Putamen (tissue), 1 donor: ENCODE data around the gene CDS2.
A peak's percentile ranks its signal among the peaks of the same experiment; 100 is the strongest.

Source experiments
- DNase-seq: peaks from one replicate; pipeline ENCODE4 v3.0.0-alpha.2; 2016; ENCODE audit warnings: low spot score

Gene CDS2

DNA sequence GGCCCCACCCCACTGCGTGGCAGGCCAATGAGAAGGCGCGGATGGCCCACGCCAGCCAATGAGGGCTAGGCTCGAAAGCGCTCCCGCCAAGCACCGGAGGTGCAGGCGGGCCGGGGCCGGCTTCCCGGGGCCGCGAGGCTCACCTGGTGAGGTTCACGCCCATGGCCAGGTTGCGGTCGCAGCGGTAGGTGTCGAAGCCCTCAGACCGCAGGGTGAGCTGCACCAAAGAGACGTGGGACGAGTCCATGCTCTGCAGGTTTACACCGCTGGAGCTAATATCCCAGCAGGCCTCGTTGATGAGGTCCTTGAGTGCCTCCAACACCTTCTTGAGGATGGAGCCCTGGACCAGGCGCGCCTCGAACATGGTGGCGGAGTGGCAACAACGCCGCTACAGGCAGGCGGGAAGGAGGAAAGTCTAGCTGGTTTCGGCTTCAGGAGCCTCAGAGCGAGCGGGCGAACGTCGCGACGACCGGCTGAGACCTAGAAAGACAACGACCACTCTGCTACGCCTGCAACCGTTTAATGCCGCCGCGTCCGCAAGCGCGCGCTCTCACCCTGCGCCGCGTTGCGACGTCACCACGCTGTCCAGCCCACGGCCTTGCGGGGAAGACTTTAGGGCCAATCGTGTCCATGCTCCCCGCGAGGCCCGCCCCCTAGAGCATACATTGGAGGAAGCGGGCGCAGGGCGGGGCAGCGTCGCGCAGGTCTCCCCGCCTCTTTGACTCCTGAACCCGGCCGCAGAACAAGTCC lies 7.2 kb upstream of the CDS2 start, which contains the start of gene PCNA:
Gene PCNA (minus strand): TSS at position 524 of the 750 bp plus-strand sequence. CDS start 160 bp downstream, at position 364.
- DNase-seq = peak; percentile 98

DNA sequence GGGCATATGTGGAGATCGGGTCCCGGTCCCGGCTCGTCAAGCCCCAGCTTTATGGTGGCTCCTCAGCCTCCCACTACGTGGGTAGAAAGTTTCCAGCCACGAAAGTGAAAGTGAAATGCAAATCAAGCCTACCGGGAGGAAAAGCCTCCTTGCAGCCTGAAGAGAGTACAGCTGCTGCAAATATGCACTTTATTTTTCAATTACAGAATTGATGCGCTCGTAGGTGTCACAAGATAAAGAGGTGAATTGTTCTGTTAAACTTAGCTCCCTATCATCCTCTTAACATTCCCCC lies 6.7 kb upstream of the CDS2 start:
- DNase-seq = no peak

DNA sequence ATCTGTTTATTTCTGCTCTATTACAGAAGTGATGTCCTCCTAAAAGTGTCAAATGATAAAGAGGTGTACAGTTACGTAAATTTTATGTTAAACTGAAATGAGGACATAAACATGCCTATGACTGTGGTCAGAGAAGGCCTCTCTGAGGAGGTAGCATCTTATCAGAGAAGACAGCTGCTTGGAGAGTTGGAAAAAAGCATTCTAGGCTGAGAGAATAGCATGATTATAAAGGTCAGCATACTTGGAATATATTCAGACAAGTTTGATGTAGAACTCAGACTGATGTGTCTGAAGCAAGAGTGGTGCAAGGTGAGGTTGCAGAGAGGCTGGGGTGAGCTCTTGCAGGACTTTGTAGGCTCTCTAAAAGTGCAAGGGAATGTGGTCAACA lies 3.9 kb upstream of the CDS2 start:
- no peak for DNase-seq

DNA sequence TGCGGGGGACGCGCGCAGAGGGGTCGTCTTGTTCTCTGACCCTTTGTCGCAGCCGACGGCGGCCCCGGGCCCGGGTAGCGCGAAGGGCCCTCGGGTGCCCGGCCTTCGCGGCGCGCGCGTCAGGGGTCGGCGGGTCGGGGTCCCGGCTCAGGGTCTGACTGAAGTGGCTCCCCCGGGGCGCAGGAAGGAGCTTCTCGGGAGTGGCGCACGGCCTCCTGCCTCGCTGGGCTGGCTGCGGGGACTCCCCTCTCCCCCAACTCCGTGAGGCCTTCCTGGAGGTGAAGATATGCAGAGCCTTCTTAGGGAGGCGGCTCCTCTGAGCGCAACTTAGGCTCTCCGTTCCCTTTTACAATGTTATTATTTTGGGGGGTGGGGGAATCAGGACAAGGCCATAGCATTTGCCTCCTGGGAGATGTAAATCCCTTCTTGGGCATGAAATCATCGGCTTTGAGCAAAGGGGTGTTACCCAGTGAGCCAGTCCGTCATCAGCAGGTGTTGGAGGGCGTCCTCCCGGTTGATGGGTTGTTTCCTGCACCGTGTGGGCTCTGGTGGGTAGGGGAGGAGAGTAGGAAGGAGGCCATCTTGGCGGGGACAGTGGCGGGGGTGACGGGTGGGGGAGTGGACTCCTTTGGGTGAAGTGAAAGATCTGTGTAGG lies 523 bp downstream of the CDS2 start:
- peak; percentile 50 for DNase-seq

DNA sequence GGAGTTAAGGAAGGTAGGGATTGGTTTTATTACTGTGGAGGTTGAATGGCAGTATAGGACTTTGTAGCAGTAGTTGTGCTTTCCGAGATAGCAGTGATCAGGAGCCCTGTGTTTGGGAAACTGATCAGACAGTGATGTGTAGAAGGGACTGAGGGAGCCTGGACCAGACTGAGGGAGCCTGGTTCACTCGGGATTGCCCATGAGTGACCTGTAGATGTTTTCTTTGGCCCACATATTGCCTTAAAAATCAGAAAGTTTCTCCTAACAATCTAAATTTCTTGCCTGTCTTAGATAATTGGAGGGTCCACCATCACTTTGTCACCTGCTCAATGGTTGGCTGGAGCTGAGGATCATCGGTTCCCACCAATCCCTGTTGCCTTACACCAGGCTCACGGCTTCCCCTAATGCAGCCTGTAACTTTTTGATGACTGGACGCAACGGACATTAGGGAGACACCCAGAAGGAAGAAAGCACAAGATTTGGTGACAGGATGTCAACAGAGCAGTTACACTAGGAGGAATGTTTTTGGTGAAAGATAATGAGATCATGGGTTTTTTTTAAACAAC lies 1.1 kb downstream of the CDS2 start:
- DNase-seq = no peak

DNA sequence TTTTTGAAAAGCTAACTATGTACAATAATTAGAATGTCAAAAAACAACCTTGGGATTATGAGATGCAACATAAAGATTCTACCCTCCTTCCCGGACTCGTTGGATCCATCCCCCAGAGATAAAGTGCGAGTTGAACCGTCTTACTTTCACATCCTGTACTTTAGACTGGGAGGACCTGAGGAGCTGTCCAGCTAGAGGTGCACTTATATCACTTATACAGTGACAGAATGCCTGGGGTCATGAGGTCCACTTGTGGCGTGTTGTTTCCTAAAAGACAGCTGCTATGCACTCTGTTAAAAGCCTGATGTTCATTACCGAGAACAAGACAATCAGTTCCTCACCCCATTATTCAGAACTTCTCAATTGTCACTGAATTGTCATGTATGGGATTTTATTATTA lies 2.1 kb downstream of the CDS2 start:
- no peak for DNase-seq

DNA sequence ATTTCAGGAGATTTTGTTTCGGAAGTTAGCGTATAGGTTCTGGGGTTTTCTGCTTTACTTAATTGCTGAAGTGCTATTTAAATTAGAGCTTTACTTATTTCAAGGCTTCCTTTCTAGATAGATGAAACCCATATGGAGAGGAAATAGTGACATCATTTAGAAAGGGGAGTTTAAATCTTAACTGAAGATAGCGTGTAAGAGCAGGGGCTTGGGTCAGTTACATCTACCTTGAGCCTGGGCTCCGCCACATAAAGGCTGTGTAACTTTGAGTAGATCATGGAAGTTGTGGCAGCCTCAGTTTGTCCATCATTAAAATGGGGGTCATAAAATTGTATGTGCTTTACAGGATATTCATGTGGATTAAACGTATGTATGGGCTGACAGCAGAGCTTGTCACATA lies 4.7 kb downstream of the CDS2 start:
- no peak for DNase-seq

DNA sequence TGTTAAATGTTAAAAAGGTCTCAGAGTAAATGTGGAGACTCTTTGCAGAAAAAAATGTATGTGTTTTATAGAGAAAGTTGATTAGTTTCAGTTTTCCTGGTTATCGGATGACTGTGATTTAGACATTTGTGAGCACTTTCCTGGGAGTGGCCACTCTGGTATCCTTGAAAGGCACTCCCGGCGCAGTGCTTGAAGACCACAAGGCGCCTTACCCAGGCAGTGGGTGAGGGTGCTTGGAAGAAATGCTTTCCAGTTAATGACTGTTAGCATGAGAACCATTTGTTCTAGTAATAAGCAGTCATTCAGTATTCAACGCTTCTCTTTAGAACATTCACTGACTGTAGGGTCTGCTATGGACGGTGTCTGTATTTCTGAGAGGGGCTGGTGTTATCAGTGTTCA lies 7.2 kb downstream of the CDS2 start:
- no peak for DNase-seq

DNA sequence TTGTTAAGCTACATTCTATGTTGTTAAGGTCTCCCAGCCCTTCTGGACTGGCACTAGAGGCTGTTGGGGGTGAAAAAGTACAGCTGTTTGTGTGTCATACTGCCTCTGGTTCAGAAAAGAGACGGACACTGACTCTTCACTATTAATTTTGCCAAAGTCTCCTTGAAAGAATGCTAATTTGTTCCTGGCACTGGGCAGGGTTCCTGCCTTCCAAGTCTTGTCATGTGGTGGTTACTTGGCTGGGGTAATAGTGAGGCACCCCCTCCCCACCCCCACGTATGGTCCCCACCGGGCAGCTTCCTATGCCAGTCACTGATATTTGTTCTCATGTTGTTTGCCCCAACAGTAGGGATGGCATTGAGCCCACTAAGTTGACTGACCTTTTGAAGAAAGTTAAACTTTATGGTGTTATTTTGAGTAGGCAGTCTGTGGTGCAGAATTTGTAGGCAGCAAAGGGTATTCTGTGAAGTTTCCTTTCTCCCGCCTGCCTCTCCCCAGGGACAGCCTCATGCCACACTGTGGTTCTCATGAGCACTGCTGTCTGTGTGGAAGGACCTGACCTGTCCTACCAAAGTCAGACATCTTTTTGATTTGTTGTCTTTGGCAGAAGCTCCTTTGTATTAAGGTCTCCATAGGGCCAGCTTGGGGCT lies 8.7 kb downstream of the CDS2 start:
- DNase-seq = peak; percentile 76

DNA sequence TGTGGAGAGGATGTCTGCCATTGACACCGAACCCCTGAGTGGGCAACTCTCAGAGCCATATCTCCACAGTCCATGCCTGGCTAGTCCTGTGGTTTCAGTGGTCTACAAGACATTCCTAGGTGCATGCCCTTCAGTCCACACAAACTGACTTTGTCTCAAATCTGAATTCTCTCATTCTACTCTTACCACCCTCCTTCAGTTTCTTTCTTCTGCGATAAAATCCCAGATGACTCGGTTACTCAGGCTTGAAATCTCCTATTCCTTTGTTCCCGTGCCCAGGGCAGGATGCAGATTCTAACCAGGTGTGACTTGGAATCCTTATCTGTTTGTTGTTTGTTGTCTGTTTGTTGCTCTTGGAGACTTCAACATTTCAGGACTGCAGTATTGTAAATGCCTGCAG lies 9.3 kb downstream of the CDS2 start:
- DNase-seq = no peak

DNA sequence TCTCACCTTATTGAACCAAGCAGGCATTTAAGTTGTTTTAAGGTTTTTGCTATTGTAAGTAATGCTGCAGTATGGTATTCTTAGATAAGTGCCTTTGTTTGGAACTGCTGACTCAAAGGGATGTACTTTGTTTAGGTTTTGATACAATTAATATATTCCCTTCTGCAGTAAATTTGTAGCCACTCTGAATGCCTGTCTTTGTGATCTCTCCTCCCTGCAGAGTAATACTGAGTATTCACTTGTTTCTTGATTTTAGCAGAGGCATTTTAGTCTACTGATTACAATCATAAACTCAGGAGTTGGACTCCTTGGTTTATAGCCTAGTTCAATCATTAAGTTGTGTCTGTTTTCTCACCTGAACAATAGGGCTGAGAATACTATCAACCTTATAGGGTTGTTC lies 13.4 kb downstream of the CDS2 start:
- no peak for DNase-seq

DNA sequence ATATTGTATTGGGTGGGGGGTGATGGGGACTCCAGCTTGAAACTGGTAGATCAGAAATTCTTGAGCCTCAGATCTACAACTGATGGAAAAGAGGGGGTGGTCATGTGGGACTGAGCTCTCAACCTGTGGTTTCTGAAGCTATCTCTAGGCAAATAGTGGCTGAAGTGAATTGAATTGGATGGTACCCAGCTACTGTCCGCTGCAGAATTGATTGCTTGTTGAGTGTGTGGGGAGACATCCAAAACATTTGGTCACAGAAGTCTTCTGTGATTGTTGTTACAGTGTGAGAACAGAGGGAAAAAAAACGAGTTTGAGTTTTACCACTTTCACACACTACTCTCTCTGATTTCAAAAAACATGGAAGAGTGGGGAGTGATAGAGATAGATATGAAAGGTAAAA lies 14.8 kb downstream of the CDS2 start:
- peak; percentile 85 for DNase-seq

DNA sequence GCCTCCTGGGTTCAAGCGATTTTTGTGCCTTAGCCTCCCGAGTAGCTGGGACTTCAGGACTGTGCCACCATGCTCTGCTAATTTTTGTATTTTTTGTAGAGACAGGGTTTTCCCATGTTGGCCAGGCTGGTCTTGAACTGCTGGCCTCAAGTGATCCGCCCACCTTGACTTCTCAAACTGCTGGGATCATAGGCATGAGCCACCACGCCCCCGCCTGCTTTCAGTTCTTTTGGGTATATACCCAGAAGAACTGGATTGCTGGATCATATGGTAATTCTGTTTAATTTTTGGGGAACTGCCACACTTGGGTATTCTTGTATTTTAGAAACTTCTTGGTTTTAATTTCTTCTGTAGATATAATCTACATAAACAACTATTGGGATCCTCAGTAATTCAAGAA lies 17.0 kb downstream of the CDS2 start:
- no peak for DNase-seq

DNA sequence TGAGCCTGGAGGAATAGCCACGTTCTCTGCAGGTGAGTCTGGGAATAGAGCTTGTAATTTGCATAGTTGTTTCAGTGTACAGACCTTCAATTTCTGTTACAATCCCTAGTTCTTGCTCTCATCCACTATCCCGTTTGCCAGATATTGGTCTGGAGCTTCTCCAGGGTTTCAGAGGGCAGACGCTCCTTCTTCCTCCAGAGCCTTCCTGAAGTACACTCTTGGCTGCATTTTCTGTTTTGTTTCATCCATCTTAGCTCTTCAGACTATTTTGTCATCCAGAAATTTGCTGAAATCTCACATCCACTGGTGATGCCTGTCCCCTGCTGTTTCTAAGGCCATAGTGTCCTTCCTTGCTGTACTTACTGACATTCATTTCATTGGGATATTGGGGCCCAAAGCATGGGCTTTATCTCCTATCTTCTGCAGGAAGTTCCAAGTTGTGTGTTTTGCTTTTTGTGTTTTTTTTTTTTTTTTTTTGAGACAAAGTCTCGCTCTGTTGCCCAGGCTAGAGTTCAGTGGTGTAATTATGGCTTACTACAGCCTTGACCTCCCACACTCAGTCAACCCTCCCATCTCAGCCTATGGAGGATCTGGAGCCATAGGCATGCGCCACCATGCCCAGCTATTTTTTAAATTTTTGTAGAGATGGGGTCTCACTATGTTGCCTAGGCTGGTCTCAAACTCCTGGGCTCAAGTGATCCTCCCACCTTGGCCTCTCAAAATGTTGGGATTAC lies 18.7 kb downstream of the CDS2 start:
- no peak for DNase-seq

DNA sequence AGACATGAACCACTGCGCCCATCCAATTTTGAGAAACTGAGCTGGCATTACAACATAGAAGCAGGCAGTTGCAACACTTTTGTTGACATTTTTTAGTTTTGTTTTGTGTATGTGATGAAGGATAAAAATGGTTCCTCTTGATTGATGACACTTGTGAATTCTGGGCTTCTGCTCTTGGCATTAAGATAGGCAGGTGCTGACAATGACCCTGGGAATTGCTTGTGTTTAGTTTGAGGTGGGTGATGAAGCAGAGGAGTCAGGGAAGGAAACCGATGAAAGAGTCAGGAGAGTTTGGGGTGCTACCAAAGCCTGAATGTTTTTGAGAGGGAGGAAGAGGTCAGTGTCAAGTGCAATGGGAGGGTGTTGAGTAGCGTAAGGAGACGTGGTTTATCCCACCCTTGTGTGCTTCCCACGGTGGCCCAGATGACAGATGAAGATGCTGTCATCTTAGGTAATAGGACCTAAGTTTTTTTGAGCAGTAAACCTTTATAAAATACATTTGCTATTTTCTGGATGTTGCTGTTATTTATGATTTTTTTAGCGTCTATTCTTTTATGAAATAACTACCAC lies 19.4 kb downstream of the CDS2 start:
- DNase-seq = no peak

DNA sequence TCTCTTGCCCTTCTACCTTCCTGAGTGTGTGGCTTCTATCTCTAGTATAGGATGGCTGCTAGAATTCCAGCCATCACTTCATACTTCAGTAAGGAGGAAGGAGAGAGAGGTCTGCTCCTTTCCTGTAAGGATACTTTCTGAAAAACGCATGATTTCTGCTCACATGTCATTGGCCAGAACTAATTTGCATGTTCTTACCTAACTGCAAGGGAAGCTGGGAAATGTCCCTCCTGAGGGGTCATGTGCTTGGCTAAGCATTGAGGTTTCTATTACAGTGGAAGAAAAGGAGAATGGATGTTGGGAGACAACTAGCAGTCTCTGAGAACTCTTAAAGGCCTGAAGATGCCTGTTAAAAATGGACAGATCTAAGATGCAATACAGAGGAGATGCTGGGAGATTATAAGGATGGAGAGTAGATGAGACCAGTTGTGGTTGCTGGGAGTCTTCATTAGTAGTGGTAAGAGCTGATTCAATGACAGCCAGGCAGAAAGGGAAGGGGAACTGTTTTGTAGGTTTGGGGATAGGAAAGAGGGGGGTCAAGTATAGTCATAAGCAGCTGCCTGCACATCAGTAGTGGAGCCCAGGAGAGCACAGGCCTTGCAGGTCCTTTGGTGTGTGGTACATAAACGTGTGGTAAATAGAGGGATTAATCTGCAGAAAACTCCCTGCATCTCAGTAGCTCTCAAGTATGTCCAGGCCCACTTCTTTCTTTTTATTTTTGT lies 20.2 kb downstream of the CDS2 start:
- no peak for DNase-seq

DNA sequence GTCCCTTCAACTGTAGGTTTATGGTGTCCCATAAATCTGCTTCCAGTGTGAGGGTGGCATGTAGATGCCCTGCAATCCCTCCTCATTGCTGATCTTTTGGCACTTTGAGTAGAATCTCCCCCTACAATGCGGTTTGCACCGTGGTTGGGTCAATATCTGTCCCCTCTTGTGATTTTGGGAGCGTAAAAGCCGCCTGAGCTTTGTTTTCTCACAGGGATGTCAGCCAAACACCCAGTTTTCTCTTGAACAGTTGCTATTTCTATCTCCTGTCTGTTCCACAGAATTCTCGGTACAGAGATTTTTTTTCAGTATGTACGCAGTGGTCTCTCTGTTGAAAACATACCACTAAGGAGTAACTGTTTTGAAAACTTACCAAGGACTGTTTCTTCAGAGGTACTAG lies 21.8 kb downstream of the CDS2 start:
- DNase-seq = no peak

DNA sequence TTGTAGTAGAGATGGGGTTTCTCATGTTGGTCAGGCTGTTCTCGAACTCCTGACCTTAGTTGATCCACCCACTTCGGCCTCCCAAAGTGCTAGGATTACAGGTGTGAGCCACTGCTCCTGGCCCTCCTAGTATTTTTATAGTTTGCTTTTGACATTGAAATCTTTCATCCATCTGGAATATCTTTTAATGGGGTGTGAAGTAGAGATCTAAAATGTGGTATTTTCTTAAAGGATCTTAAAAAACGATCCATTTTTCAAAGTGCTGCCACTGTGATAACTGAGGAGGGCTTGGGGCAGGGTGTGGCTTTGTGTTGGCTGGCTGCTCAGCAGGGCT lies 23.1 kb downstream of the CDS2 start:
- DNase-seq = no peak

DNA sequence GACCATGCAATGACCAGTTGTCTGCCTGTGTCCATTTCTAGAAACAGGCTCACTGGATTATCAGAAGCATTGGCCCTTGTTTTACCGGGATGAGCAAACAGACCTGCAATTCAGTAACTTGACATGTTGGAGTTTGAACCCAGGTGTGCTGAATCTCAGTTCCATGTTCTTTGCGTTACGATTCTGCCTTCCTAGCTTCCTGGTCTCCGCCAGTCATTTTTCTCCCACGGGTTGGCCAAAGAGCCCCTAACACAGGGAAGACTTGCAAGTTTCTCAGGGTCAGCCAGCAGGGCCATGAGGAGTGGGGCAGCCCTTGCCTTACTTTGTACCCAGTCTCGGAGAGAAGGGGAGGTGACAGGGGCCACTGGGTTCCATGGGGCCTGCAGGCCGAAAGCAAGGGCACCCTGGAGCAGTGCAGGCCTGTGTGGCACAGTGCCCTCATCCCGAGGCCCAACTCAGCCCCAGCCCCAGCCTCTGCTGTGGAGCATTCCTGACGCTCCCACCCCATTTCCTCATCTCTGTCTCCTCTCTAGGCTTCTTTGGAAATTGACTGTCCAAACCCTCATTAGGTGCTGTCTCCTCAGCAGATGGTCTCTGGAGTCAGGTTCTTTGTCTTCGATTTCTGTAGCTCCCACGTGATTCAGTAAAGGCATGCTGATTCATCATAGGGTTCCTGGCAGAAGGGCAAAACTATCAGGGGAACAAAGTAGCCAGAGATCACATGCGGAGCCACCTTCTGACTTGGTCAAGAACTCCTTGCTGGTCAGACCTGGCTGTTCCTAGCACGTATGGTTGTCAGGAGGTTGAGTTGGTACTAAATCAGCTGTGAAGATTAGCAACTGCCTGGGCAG lies 23.6 kb downstream of the CDS2 start:
- DNase-seq = no peak

DNA sequence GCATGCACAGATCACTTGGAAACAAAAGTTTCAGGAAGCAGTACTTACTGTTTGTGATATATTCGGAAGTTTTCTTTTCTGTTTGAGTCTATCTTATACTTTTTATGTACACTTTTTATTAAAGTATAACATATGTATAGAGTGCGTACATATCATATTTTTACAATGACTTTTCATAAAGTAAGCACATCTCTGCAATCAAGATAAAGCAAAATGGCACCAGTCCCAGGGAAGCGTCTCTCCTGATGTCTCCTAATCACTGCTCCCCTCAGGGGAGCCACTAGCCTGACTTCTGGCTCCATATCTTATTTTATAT lies 26.3 kb downstream of the CDS2 start:
- DNase-seq = no peak
